ENCODE results near the gene UBE2C. TPM values are rescaled to one million over a fixed set of nuclear protein-coding genes. Genes with fewer than 3 reads are reported as not detected.

Gene UBE2C
- total and polyA plus RNA-seq, 2 of the 8 experiments (the other 6 are each of a cell fraction or from before 2014, with no cell fraction given), result 243 to 326 TPM

DNA sequence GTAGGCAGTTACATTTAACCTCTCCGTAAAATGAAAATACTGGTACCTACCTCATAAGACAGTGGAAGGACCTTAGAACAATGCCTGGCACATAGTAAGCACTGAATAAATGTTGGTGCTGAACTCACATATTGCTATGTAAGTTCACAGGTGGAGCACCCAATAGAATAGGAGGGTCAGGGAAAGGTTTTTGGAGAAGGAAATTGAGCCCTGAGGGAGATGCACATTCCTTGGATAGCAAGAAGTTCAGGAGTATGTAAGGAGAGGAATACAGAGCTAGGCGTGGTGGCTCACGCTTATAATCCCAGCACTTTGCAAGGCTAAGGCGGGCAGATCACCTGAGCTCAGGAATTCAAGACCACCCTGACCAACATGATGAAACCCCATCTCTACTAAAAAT is 7.0 kb downstream of the UBE2C start:
- H2BK20ac ChIP-seq (ENCODE audit: low read length), result no peak overlapping the region
- H3K56ac ChIP-seq (replicated peaks; ENCODE audit: insufficient read length, low read depth, low read length), result no peak overlapping the region
- no peak overlapping the region for H3K27ac ChIP-seq (ENCODE audit: low read depth, low read length)
- no peak overlapping the region for H3K4me2 ChIP-seq (ENCODE audit: insufficient read depth in 1 of 2, low read depth in 2 of 2, low read length in 2 of 2)
- no peak overlapping the region for H2BK5ac ChIP-seq (ENCODE audit: low read depth, low read length)
- no peak for FAIRE-seq
- peaks cover 0 to 7% (median 3%) of the 10 kb centered on the region in 4 experiments; a peak in 5 of 7 replicates for H3K4me1 ChIP-seq (replicated peaks in 1 of 4; ENCODE audit: control insufficient read depth in 3 of 4, insufficient read depth in 4 of 4, low read length in 3 of 4)
- POLR2A ChIA-PET (ENCODE audit: partially characterized antibody), result interaction anchor here (0.6 to 10.4 kb wide), 12 partner anchors 8 to 151 kb away, joined by 3 to 90 read pairs (median 5); partner anchors contain the start of genes DNTTIP1, PCIF1, SNX21 and WFDC3
- H2BK120ac ChIP-seq (replicated peaks; ENCODE audit: low read depth, low read length), result no peak overlapping the region
- no peak for DNase-seq (ENCODE audit: low read depth in 1 of 2, low spot score in 2 of 2)
- no peak overlapping the region for H3K4me3 ChIP-seq (ENCODE audit: extremely low read depth in 1 of 4, insufficient read depth in 2 of 4, low read depth in 3 of 4, low read length in 4 of 4)
- no peak for TF ChIP-seq POU5F1 (IDR thresholded peaks at IDR 0.05; ENCODE audit: low read depth, low read length)
- no peak for TF ChIP-seq EGR1 (IDR thresholded peaks at IDR 0.05; ENCODE audit: borderline replicate concordance, low read depth, low read length)
- no peak for TF ChIP-seq TEAD4 (IDR thresholded peaks at IDR 0.05; ENCODE audit: low read depth, low read length)
- TF ChIP-seq, protein P1, sequence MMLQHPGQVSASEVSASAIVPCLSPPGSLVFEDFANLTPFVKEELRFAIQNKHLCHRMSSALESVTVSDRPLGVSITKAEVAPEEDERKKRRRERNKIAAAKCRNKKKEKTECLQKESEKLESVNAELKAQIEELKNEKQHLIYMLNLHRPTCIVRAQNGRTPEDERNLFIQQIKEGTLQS (IDR thresholded peaks at IDR 0.05; ENCODE audit: insufficient read depth, low read depth, low read length), result no peak
- H3K36me3 ChIP-seq (ENCODE audit: control insufficient read depth in 2 of 4, insufficient read depth in 4 of 4, low read length in 3 of 4), result peaks cover 12 to 29% (median 22%) of the 10 kb centered on the region in 4 experiments
- H2BK12ac ChIP-seq (ENCODE audit: low read depth, low read length), result no peak overlapping the region
- peaks cover 2% of the 10 kb centered on the region; the same call in 1 of the 2 replicates for H3K23me2 ChIP-seq (ENCODE audit: low read depth, low read length)
- H3K79me1 ChIP-seq (ENCODE audit: low read depth, low read length), result no peaks in the 10 kb centered on the region
- no peak overlapping the region for H2AFZ ChIP-seq (ENCODE audit: low read length)
- peaks cover 3 to 4% of the 10 kb centered on the region in 2 experiments for H4K20me1 ChIP-seq (replicated peaks in 1 of 2; ENCODE audit: control insufficient read depth in 1 of 2, insufficient read depth in 2 of 2, low read length in 2 of 2)
- H3K79me2 ChIP-seq (ENCODE audit: control insufficient read depth in 1 of 2, insufficient read depth in 2 of 2, low read length in 2 of 2), result peaks cover 0 to 2% of the 10 kb centered on the region in 2 experiments; a peak in 2 of 4 replicates
- peaks cover 0 to 12% (median 10%) of the 10 kb centered on the region in 4 experiments; a peak in 4 of 7 replicates for H3K27me3 ChIP-seq (replicated peaks in 1 of 4; ENCODE audit: control insufficient read depth in 3 of 4, extremely low read depth in 1 of 4, insufficient read depth in 3 of 4, low read length in 3 of 4)
- no peak overlapping the region for H3K23ac ChIP-seq (ENCODE audit: insufficient read length)
- no peaks in the 10 kb centered on the region for H3K9me3 ChIP-seq (ENCODE audit: insufficient read depth in 2 of 2, low read depth in 1 of 2, low read length in 1 of 2)
- CTCF ChIA-PET (ENCODE audit: partially characterized antibody), result interaction anchor here (0.7 to 2.7 kb wide), 5 partner anchors 10 to 123 kb away, joined by 3 to 12 read pairs (median 4); partner anchors contain the start of gene SNX21
- H3K18ac ChIP-seq (ENCODE audit: extremely low read depth, low read length), result no peak overlapping the region
- H4K5ac ChIP-seq (ENCODE audit: insufficient read length, low read depth, low read length), result no peak overlapping the region
- no peak overlapping the region for H4K8ac ChIP-seq (ENCODE audit: extremely low read depth, insufficient read depth, low read length)
- H2AK5ac ChIP-seq (ENCODE audit: low read depth, low read length), result no peak overlapping the region
- H4K91ac ChIP-seq (replicated peaks; ENCODE audit: insufficient read length, low read length), result no peak overlapping the region
- no peak overlapping the region for H2BK15ac ChIP-seq (ENCODE audit: low read length)
- no peak overlapping the region for H3K9ac ChIP-seq (replicated peaks in 1 of 4; ENCODE audit: extremely low read depth in 1 of 4, low read depth in 3 of 4, low read length in 3 of 4)
- H3K14ac ChIP-seq (ENCODE audit: insufficient read length), result no peak overlapping the region
- 89% methylated on average over 4 of the region's 4 CpGs; no CpG with 5 or more reads in 1 of the 2 experiments for WGBS, 2 experiments (ENCODE audit: extremely low coverage in 1 of 2, insufficient coverage in 1 of 2, insufficient read length in 1 of 2, insufficient replicate concordance in 2 of 2, low coverage in 1 of 2, low lambda C conversion rate in 2 of 2, missing lambda C conversion rate in 1 of 2)
- H3K4ac ChIP-seq (replicated peaks; ENCODE audit: insufficient read length, low read depth, low read length), result no peak overlapping the region

All from H1 (cell line).